Smooth muscle cell (in vitro differentiated cells): Measurements from ENCODE around the gene EFEMP1. TPM values are rescaled to one million over a fixed set of nuclear protein-coding genes. Genes with fewer than 3 reads are reported as not detected.

Source experiments
- DNase-seq: peaks from one replicate; lab custom pipeline; 2025; ENCODE audit not compliant: unreplicated experiment; lab: John Stamatoyannopoulos, UW
- H2AFZ ChIP-seq: fragments of 200-600 bp; sonication (generic); 2 replicates; pipeline ENCODE4 v1.6.0; 2016; ENCODE audit warnings: antibody characterized with exemption, low read depth, mild to moderate bottlenecking
- H3F3A ChIP-seq: fragments of 200-600 bp; sonication (generic); 2 replicates; pipeline ENCODE4 v1.6.0; 2017; ENCODE audit warnings: antibody characterized with exemption, low read depth
- H3K27ac ChIP-seq: fragments of 200-600 bp; sonication (generic); 2 replicates; pipeline ENCODE4 v1.5.1; 2016; ENCODE audit warnings: low read depth, mild to moderate bottlenecking
- H3K27me3 ChIP-seq: fragments of 200-600 bp; sonication (generic); 2 replicates; pipeline ENCODE4 v1.6.1; 2016; ENCODE audit warnings: low read depth, mild to moderate bottlenecking
- H3K36me3 ChIP-seq: fragments of 200-600 bp; sonication (generic); 2 replicates; pipeline ENCODE4 v1.5.1; 2016; ENCODE audit warnings: low read depth
- H3K4me1 ChIP-seq: fragments of 200-600 bp; sonication (generic); 2 replicates; pipeline ENCODE4 v1.5.1; 2016; ENCODE audit warnings: low read depth
- H3K4me2 ChIP-seq: fragments of 200-600 bp; sonication (generic); 2 replicates; pipeline ENCODE4 v1.6.0; 2016; ENCODE audit warnings: mild to moderate bottlenecking
- H3K4me3 ChIP-seq: fragments of 200-600 bp; sonication (generic); 2 replicates; pipeline ENCODE4 v1.5.1; 2016; ENCODE audit warnings: mild to moderate bottlenecking
- H3K79me2 ChIP-seq: fragments of 200-600 bp; sonication (generic); 2 replicates; pipeline ENCODE4 v1.6.0; 2016; ENCODE audit warnings: low read depth, mild to moderate bottlenecking
- H3K9ac ChIP-seq: fragments of 200-600 bp; sonication (generic); 2 replicates; pipeline ENCODE4 v1.6.0; 2016; ENCODE audit warnings: low read depth
- H3K9me3 ChIP-seq: fragments of 200-600 bp; sonication (generic); replicated peaks from 2 replicates; pipeline ENCODE4 v1.5.1; 2016; ENCODE audit warnings: low read depth
- H4K20me1 ChIP-seq: fragments of 200-600 bp; sonication (generic); 2 replicates; pipeline ENCODE4 v1.6.0; 2016; ENCODE audit warnings: low read depth
- WGBS: methylation state at CpG from one replicate; pipeline ENCODE4 v1.1.7; 2016; ENCODE audit warnings: low lambda C conversion rate; 5-methylcytosine and 5-hydroxymethylcytosine counted together
- polyA plus RNA-seq: library from polyadenylated mRNA; unstranded; fragments of >200 nt; fragmentation: Nextera tagmentation; extraction: Ambion mirVana; gene quantifications from 2 replicates; pipeline ENCODE4 v1.2.1, GENCODE V29; 2016
- total RNA-seq: library from RNA; depleted of rRNA; stranded (reverse); fragments of >200 nt; gene quantifications from 2 replicates; pipeline ENCODE4 v1.2.3, GENCODE V29; 2014
- TF ChIP-seq, protein P1 (sequence below): fragments of 200-600 bp; sonication (generic); IDR thresholded peaks from 2 replicates; pipeline ENCODE4 v1.5.1; 2017; ENCODE audit warnings: borderline replicate concordance, mild to moderate bottlenecking, antibody characterized with exemption; ENCODE audit not compliant: insufficient read depth, poor library complexity, severe bottlenecking

The EFEMP1 gene
- total and polyA plus RNA-seq, 2 experiments from 2014 or later: 19.2 to 28.3 TPM

- Histone ChIP-seq H2AFZ (no peak overlapping the region), H3K79me2 (no peaks in the 10 kb centered on the region), H3K27me3 (peaks cover 94% of the 10 kb centered on the region), H3K9me3 (no peaks in the 10 kb centered on the region), H3K36me3 (no peaks in the 10 kb centered on the region), H3F3A (no peaks in the 10 kb centered on the region), H3K4me2 (no peak overlapping the region), H3K4me1 (peaks cover 11% of the 10 kb centered on the region), H4K20me1 (no peaks in the 10 kb centered on the region), H3K27ac (no peak overlapping the region), H3K4me3 (no peak overlapping the region), H3K9ac (no peak overlapping the region)
- WGBS: 24% methylated on average over 1 of the region's 1 CpG
- TF ChIP-seq, protein P1, sequence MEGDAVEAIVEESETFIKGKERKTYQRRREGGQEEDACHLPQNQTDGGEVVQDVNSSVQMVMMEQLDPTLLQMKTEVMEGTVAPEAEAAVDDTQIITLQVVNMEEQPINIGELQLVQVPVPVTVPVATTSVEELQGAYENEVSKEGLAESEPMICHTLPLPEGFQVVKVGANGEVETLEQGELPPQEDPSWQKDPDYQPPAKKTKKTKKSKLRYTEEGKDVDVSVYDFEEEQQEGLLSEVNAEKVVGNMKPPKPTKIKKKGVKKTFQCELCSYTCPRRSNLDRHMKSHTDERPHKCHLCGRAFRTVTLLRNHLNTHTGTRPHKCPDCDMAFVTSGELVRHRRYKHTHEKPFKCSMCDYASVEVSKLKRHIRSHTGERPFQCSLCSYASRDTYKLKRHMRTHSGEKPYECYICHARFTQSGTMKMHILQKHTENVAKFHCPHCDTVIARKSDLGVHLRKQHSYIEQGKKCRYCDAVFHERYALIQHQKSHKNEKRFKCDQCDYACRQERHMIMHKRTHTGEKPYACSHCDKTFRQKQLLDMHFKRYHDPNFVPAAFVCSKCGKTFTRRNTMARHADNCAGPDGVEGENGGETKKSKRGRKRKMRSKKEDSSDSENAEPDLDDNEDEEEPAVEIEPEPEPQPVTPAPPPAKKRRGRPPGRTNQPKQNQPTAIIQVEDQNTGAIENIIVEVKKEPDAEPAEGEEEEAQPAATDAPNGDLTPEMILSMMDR: no peak
- no peak for DNase-seq
Measured at GRCh38 chr2:55926246-55926645, 2.7 kb upstream of the EFEMP1 start.

DNA sequence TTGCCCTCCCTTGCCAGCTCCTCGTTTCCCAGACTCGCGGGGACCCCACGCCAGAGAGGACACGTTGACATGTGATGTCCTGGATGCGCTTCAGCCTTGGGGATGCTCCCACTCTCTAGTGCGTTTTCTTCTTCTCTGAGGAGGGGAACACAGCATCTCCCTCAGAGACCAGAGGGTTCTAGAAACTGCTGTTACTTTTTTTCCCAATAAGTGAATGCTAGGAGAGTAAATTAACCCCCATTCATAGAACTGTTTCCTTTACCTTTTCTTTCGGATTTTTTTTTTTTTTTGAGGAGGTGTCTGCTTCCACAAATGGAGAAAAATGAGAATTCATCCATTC, 370 bp upstream of the EFEMP1 start:
- H3K27ac ChIP-seq: no peak overlapping the region
- H3K27me3 ChIP-seq: peaks cover 87% of the 10 kb centered on the region
- peak overlapping the region; percentile 86 for H3K4me3 ChIP-seq
- peak overlapping the region; percentile 100 for H3K4me2 ChIP-seq
- no peak for DNase-seq
- no peaks in the 10 kb centered on the region for H3K36me3 ChIP-seq
- WGBS: 3% methylated on average over 8 of the region's 8 CpGs
- no peaks in the 10 kb centered on the region for H3K79me2 ChIP-seq
- no peaks in the 10 kb centered on the region for H3K9me3 ChIP-seq
- H3K4me1 ChIP-seq: peaks cover 11% of the 10 kb centered on the region
- no peaks in the 10 kb centered on the region for H4K20me1 ChIP-seq
- no peak overlapping the region for H3K9ac ChIP-seq
- H2AFZ ChIP-seq: peak overlapping the region; percentile 94
- TF ChIP-seq, protein P1: no peak
- H3F3A ChIP-seq: no peaks in the 10 kb centered on the region

- H4K20me1 ChIP-seq: no peaks in the 10 kb centered on the region
- no peak overlapping the region for H3K27ac ChIP-seq
- peak overlapping the region; percentile 94 for H2AFZ ChIP-seq
- peak overlapping the region; percentile 86 for H3K4me3 ChIP-seq
- no peaks in the 10 kb centered on the region for H3F3A ChIP-seq
- no peak overlapping the region for H3K9ac ChIP-seq
- H3K79me2 ChIP-seq: no peaks in the 10 kb centered on the region
- H3K27me3 ChIP-seq: peaks cover 73% of the 10 kb centered on the region
- H3K4me2 ChIP-seq: peak overlapping the region; percentile 100
- no peak for DNase-seq
- TF ChIP-seq, protein P1: no peak
- WGBS: 11% methylated on average over 19 of the region's 19 CpGs
- no peaks in the 10 kb centered on the region for H3K36me3 ChIP-seq
- no peaks in the 10 kb centered on the region for H3K9me3 ChIP-seq
- H3K4me1 ChIP-seq: peaks cover 11% of the 10 kb centered on the region
Measured at GRCh38 chr2:55922291-55922907, 1.2 kb downstream of the EFEMP1 start.

GRCh38 chr2:55919574-55919973, 4.0 kb downstream of the EFEMP1 start:
- TF ChIP-seq, protein P1: no peak
- no peaks in the 10 kb centered on the region for H3K79me2 ChIP-seq
- no peak overlapping the region for H3K4me3 ChIP-seq
- no peak overlapping the region for H3K9ac ChIP-seq
- no peaks in the 10 kb centered on the region for H3F3A ChIP-seq
- no peak for DNase-seq
- no peak overlapping the region for H2AFZ ChIP-seq
- H3K27ac ChIP-seq: no peak overlapping the region
- no peak overlapping the region for H3K4me2 ChIP-seq
- 96% methylated on average over 3 of the region's 3 CpGs for WGBS
- no peaks in the 10 kb centered on the region for H4K20me1 ChIP-seq
- H3K27me3 ChIP-seq: peaks cover 45% of the 10 kb centered on the region
- H3K4me1 ChIP-seq: peaks cover 11% of the 10 kb centered on the region
- H3K36me3 ChIP-seq: no peaks in the 10 kb centered on the region
- H3K9me3 ChIP-seq: no peaks in the 10 kb centered on the region
